ENCODE data around the gene KRT6C. TPM values are rescaled to one million over a fixed set of nuclear protein-coding genes. Genes with fewer than 3 reads are reported as not detected.

KRT6C gene
- total RNA-seq, 1 donor from 2014 or later, result not detected

- no peak for DNase-seq
Measured at GRCh38 chr12:52434081-52434733, 39.4 kb downstream of the KRT6C start, which contains the start of gene KRT75. Gene KRT75, minus strand, starts transcription at chr12:52434371. Its CDS starts 67 bp downstream, at chr12:52434304.

GRCh38 chr12:52433501-52434080, 40.0 kb downstream of the KRT6C start:
- no peak for DNase-seq

- no peak for DNase-seq
Measured at GRCh38 chr12:52432559-52433207, 40.9 kb downstream of the KRT6C start.

GRCh38 chr12:52428121-52428520, 45.5 kb downstream of the KRT6C start:
- no peak for DNase-seq

- DNase-seq, result no peak
Measured at GRCh38 chr12:52427083-52427482, 46.5 kb downstream of the KRT6C start.

- no peak for DNase-seq
Measured at GRCh38 chr12:52426034-52426433, 47.6 kb downstream of the KRT6C start.

- DNase-seq, result no peak
Measured at GRCh38 chr12:52425466-52425865, 48.1 kb downstream of the KRT6C start.

DNA sequence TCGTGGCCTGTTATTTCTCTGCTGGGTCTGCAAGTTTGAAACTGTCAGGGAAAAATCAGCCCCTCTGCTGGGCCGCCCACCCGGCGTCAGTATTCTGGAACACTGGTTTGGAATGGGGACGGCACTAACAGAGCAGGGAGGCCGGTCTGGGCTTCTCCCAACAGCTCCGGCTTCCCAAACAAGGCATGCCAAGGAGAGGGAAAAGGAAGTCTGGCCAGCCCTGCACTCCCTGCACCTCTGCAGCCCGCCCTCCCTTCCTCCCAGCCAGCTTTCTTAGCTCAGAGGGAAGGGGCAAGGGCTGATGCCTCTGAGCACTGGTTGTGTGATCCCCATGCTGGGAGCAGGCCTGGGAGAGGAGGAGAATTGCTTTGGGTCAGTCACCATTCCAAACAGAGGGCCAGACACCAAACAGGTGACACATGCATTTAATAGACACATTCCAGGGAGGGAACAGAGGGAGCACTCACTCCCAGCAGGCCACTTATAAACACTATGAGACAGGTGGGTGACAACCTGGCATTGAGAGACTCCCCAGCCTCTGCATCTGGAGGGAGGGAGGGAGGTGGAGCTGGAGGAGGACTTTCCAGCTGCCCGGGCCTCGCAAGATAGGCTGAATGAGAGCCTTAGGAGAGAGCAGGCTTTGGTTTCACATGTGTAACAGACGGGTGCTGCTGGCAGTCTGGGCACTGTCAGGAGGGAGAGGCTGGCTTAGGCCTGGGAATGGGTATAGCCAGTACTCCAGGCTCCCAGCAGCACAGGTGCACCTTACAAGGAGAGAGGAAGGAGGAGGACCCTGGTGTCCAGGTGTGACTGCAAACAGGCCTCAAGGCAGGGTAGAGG, 49.7 kb downstream of the KRT6C start:
- no peak for DNase-seq

DNA sequence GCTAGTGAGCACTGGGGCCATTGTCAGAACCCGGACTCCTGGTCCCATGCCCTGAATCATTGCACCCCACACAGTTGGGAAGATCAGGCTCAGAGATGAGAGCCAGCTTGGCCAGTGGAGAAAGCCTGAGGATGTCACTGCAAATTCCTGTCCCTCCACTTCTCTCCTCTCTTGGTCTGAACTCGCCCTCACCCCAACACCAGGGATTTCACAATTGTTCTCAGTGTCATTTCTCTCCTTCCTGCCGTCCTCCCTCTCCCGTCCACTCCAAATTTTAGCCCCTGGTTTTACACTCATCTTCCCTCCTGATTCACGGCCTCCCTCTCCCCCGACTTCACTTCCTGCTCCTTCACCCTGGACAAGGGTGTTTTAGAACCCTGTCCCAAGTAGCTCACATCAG, 50.6 kb downstream of the KRT6C start:
- no peak for DNase-seq

DNA sequence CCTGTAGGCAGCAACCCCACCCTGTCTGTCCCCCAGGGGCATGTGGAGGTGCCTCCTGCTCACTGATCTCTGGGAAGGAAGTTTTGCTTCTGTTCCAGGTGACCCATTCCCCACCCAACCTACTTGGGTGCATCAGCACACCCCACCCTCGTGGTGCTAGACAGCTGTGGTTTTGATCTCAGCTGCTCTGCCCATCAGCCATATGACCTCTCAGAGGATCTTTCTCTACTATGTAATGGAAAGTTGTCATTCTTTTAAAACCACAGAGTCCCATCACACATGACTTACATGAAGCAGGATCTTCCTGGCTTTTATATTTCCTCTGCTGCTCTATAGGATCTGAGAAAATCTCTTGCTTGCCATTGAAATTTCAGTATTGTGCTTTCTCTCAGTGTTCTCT, 53.9 kb downstream of the KRT6C start:
- DNase-seq, result no peak

DNA sequence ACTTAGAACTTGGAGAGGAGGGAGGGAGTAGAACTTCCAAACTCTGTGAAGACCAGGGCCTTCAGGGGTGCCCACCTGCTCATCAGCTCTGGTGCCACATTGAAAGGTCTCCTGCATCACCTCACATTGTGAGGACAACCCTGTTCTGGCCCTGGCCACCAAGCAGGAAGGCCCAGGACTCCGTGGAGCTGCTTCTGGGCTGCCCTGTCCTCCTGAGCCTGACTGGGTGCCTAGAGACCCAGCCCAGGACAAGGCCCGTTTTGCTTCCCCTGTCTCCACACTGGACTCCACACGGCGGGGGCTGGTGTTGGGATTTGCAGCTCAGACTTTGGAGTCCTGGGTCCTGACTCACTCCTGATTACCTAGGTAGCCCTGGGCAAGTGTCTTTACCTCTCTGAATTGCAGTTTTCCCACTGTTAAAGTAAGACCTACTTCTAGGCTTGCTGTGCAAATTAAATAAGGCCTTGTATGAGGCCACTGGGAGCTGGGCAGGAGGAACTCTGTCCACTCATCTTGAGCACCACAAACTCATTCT, 55.0 kb downstream of the KRT6C start:
- no peak for DNase-seq

Other genes starting within 250 kb of the KRT6C start
- 19.2 and 53.6 TPM in 2 replicates for gene KRT7, start 240.6 kb downstream of the KRT6C start, total RNA-seq
- gene KRT86, start 199.2 kb downstream of the KRT6C start, total RNA-seq, result not detected in 2 replicates
- 0.05 TPM in 1 of 2 replicates, not detected in the other for gene KRT81, start 182.3 kb downstream of the KRT6C start, total RNA-seq
- gene KRT83, start 152.4 kb downstream of the KRT6C start, total RNA-seq, result not detected in 2 replicates
- not detected in 2 replicates for gene KRT85, start 106.3 kb downstream of the KRT6C start, total RNA-seq
- gene KRT84, start 88.2 kb downstream of the KRT6C start, total RNA-seq, result not detected in 2 replicates
- gene KRT82, start 67.5 kb downstream of the KRT6C start, total RNA-seq, result not detected in 2 replicates
- gene KRT75, start 39.4 kb downstream of the KRT6C start, total RNA-seq, result not detected in 2 replicates
- 0.05 and 0.34 TPM in 2 replicates for gene KRT6B, start 21.7 kb downstream of the KRT6C start, total RNA-seq
- gene KRT6A, start 19.5 kb upstream of the KRT6C start, total RNA-seq, result 0.47 and 1.9 TPM in 2 replicates
- 0.42 and 2.7 TPM in 2 replicates for gene KRT5, start 46.6 kb upstream of the KRT6C start, total RNA-seq
- gene KRT71, start 79.3 kb upstream of the KRT6C start, total RNA-seq, result not detected in 2 replicates
- gene KRT74, start 100.0 kb upstream of the KRT6C start, total RNA-seq, result not detected in 2 replicates
- gene KRT72, start 127.7 kb upstream of the KRT6C start, total RNA-seq, result not detected in 2 replicates
- not detected in 2 replicates for gene KRT73, start 144.8 kb upstream of the KRT6C start, total RNA-seq
- not detected in 2 replicates for gene KRT2, start 178.4 kb upstream of the KRT6C start, total RNA-seq
- gene KRT1, start 206.6 kb upstream of the KRT6C start, total RNA-seq, result not detected in 2 replicates
- not detected in 2 replicates for gene KRT77, start 229.7 kb upstream of the KRT6C start, total RNA-seq

Measured in dermis blood vessel endothelial cell (primary cell).